LNCaP clone FGC (cell line): ENCODE measurements around the gene COL4A2.

ENCODE experiments used
- DNase-seq: peaks from one replicate; pipeline ENCODE4 v3.0.0-alpha.2; 2011; ENCODE audit warnings: low read depth
- H3K4me3 ChIP-seq: 2 replicates; pipeline ENCODE4 v1.5.1; 2011; ENCODE audit warnings: mild to moderate bottlenecking, low read depth, low read length, control low read depth
- CTCF ChIP-seq: IDR thresholded peaks from 2 replicates; pipeline ENCODE4 v1.5.1; 2012; ENCODE audit warnings: mild to moderate bottlenecking; ENCODE audit not compliant: control insufficient read depth, insufficient read depth; ENCODE audit errors: extremely low read depth

COL4A2 gene

GRCh38 chr13:110414931-110415330 lies 107.8 kb downstream of the COL4A2 start:
- no peak for TF ChIP-seq CTCF
- DNase-seq: no peak

GRCh38 chr13:110415669-110416068 lies 108.6 kb downstream of the COL4A2 start:
- no peak overlapping the region for H3K4me3 ChIP-seq
- TF ChIP-seq CTCF: no peak
- DNase-seq: no peak

More at GRCh38 chr13:110414931-110415330, 107.8 kb downstream of the COL4A2 start:
- H3K4me3 ChIP-seq: no peak overlapping the region

GRCh38 chr13:110416131-110417025 lies 109.3 kb downstream of the COL4A2 start:
- no peak for DNase-seq

GRCh38 chr13:110418944-110419343 lies 111.9 kb downstream of the COL4A2 start:
- no peak for TF ChIP-seq CTCF
- no peak for DNase-seq
- no peak overlapping the region for H3K4me3 ChIP-seq

More at GRCh38 chr13:110416131-110417025, 109.3 kb downstream of the COL4A2 start:
- no peak for TF ChIP-seq CTCF
- no peak overlapping the region for H3K4me3 ChIP-seq

- DNase-seq: no peak
- TF ChIP-seq CTCF: no peak
These were observed 112.3 kb downstream of the COL4A2 start for GRCh38 chr13:110419381-110419791.

GRCh38 chr13:110419946-110420345 lies 112.9 kb downstream of the COL4A2 start:
- no peak overlapping the region for H3K4me3 ChIP-seq
- TF ChIP-seq CTCF: no peak
- no peak for DNase-seq

More at GRCh38 chr13:110419381-110419791, 112.3 kb downstream of the COL4A2 start:
- H3K4me3 ChIP-seq: no peak overlapping the region
